ENCODE data around the gene LRRC4C.

LRRC4C gene

GRCh38 chr11:41246399-41246745 lies 213.1 kb downstream of the LRRC4C start:
- DNase-seq = no peak

DNA sequence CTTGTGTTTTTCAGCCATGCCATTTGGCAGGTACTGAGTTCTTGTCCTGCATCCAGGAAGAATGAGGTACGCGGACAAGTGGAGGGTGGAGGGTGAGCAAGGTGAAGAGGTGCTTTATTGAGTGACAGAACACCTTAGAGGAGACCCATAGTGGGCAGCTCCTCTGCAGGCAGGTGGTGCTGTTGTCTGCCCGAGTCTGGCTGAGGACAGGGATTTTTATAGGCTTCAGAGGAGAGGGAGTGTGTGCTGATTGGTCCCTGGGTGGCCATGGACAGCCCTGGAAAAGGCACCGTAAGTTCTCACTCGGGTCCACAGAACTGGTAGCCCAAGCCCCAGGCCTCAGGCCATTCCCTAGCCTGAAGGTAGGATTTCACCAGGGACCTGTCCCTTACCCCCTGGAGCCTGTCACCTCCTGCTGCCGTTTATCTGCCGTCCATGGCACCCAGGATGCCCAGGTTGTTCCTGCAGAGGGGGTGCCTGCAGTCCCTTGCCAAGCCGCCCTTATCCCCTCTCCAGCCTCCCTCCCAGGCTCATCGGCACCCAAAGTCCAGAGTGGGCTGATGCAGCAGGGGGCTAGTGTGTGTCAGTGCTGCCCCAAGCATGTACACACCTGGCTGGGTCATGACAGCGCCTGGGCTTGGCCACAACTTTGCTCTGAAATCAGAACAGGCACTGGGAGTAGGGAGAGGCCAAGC lies 213.6 kb downstream of the LRRC4C start:
- no peak for DNase-seq

- DNase-seq = no peak
These were observed 214.3 kb downstream of the LRRC4C start for GRCh38 chr11:41245184-41245583.

DNA sequence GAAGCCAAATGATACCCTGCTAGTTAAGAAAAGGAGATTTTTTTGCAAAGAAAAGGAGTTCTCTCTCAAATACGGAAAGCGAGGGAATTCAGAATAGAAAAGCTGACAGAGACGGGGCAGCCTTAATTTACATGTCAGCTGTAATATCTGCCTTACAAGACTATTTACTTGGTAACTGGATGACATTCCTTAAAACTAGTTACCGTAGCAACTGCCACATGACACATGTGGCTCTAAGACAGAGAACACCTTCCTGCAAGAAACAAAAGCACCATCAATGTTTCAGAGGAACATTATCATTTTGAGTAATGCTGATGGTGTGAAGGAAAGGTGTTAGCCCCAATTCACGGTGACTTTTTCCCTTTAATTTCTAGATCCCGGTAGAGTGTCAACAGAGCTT lies 222.1 kb downstream of the LRRC4C start:
- no peak for DNase-seq

DNA sequence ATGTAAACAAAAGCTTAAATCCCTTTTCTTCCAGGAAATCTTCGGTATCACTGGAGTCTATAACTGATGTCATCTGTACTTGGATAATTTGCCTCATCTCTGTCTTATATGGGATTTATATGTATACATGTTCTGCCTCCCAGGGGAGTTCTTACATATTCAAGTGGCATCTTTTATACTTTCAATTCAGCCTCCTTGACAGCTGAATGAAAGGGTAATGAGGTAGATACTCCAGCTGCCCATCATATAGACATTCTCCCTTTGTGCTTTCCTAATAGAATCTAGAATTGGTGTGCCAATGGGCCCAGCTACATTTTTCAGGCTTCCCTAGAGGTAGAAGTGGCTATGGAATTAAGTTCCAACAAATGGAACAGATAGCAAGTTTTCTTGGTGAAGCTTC lies 223.8 kb downstream of the LRRC4C start:
- DNase-seq = peak; percentile 42

DNA sequence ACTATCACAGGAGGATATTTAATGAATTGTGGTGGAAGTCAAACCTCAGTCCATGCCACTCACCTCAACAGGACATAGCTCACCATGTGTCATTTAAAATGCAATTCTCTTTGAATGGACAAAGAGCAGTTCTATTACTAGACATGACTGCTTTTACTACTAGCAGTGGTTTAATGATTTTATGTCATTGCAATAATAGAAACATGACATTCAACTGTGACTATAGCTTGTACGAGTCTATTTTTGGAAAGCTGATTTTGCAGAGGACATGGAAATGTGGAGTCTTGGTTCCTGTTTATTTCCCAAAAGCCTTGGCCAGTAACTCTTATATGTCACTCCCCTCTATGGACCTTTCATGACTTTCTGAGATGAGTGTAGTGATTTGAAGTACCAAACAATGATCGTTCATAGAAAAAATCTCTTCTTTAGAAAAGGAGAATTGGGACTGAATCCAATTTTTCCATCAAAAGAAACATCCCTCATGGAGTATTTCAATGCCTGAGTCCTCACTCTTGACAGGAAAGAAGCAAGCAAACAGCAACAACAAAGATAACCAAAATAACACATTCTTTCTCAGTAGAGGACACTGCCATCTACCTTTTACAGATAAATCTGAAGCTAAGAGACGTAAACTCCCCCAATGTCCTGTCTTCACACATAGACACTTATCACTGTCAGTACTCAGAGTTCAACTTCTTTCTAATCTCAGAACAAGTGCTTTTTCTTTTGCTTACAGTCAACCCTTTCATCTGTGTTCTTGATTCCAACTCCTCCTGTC lies 233.4 kb downstream of the LRRC4C start:
- no peak for DNase-seq

DNA sequence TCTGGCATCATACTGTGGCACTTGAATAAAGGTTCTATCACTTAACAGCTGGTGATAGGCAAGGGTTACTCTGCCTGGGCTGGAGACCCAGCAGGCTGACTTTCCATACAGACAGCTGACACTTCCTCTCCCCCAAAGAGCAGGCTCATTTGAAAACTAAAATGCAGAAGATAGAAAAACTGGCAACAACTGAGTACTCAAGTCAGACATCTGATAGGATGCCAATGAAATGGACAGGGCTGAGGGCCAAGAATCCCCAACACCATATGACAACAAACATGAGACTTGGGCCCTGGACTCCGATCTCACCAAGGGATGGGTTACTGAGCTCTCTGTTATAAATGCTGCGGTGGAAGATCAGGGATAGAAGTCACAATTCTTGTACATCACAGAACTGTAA lies 237.2 kb downstream of the LRRC4C start:
- DNase-seq = no peak

- DNase-seq = no peak
These were observed 253.1 kb downstream of the LRRC4C start for GRCh38 chr11:41206388-41206787.

GRCh38 chr11:41201156-41201555 lies 258.3 kb downstream of the LRRC4C start:
- DNase-seq = peak; percentile 49

- no peak for DNase-seq
These were observed 268.9 kb downstream of the LRRC4C start for GRCh38 chr11:41190437-41191082.

GRCh38 chr11:41189701-41190436 lies 269.6 kb downstream of the LRRC4C start:
- DNase-seq = no peak

- no peak for DNase-seq
These were observed 281.7 kb downstream of the LRRC4C start for GRCh38 chr11:41177791-41178190.

GRCh38 chr11:41175304-41175972 lies 284.0 kb downstream of the LRRC4C start:
- no peak for DNase-seq

- DNase-seq = no peak
These were observed 313.1 kb downstream of the LRRC4C start for GRCh38 chr11:41146326-41146725.

GRCh38 chr11:41145420-41145819 lies 314.0 kb downstream of the LRRC4C start:
- DNase-seq = no peak

GRCh38 chr11:41134971-41135370 lies 324.5 kb downstream of the LRRC4C start:
- DNase-seq = no peak

DNA sequence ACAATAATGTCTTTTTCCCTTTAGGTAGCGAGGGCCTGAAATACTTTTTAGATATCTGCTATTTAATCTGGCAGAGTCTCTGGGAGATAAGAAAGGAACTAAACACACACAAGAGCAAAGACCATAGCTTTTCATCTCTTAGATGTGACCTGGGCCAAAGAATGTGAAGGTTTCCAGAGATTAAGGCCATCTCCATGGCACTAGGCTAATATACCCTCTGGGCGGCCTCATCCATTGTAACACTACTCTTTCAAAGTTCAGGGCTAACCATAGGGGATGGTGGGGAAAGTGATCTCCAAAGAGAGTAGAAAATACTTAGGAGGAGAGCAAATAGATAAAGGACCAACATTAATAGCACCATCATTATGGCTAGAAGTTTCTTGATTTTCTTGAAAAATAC lies 326.4 kb downstream of the LRRC4C start:
- DNase-seq = no peak

DNA sequence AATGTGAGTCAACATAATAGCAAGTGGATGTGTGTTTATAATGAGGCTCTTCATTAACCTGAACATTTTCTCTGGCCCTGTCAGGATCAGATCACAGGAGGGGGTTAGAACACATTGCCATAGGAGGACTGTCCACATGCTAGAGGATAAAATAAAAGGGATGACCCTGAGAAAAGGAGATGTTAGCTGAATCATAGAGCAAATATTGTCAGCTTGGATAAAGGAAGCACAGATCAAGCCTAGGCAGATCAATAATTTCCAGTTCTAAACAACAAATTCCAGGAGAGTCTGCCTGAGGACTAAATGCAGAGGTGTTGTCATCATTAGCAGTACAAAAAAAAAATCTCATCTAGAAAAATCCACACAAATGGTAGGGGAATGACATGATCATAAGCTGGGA lies 337.9 kb downstream of the LRRC4C start:
- DNase-seq = no peak

GRCh38 chr11:41119484-41119883 lies 340.0 kb downstream of the LRRC4C start:
- DNase-seq = no peak

DNA sequence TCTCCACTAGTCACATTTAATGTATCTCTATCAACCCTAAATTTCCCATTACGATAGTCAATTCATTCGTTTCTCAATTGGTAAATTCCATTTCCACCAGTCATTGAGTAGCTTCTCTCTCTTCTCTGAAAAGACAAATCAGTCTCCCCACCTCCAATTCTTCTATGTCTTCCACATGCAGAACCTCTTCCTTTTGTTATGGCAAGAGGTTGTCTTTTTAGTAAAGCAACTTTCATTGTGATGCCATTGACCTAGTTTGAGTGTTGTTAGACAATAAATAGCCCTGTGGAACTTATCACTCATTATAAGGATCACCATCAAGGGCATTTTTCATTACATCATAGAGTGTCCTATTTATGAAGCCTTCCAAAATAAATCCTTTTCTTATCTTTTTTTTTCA lies 340.9 kb downstream of the LRRC4C start:
- no peak for DNase-seq

DNA sequence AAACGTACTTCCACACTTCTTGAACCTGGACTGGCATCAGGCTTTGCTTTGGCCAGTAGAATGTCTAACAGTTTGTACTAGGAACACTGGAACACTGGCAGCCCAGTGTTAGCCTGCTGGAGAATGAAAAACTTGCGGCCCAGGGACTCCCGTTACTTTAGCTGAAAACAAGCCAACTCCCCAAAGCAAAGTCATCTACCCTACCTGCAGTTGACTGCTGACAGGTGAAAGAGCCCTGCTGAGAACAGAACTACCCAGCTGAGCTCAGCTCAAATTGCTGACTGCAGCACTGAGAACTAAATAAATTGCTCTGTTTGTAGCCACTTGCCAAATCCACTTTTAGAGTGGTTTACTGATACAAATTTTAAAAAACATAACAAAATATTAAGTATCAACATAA lies 342.5 kb downstream of the LRRC4C start:
- no peak for DNase-seq

- no peak for DNase-seq
These were observed 344.4 kb downstream of the LRRC4C start for GRCh38 chr11:41115066-41115465.

- DNase-seq = no peak
These were observed 346.3 kb downstream of the LRRC4C start for GRCh38 chr11:41113160-41113559.

Measured in NCI-H345 (cell line).